K562 (cell line): ENCODE measurements around the gene CYYR1. TPM values are rescaled to one million over a fixed set of nuclear protein-coding genes. Genes with fewer than 3 reads are reported as not detected.

Source experiments
- ATAC-seq: fragments of 200-7000 bp; cut with Tn5 transposase; 3 replicates; pipeline ENCODE4 v1.9.1; 2020; ENCODE audit warnings: moderate library complexity
- BruUV-seq: library from RNA; stranded (reverse); fragments of 400-500 nt; replicated peaks from 2 replicates; lab custom pipeline; 2021; lab: Mats Ljungman, UMichigan
- CTCF ChIA-PET: fragments of 300-600 bp; formaldehyde crosslinking; extraction: SDS; loops from one replicate; lab custom pipeline; 2021; ENCODE audit warnings: low intra/inter-chr PET ratio; lab: Yijun Ruan, JAX
- POLR2A ChIA-PET: fragments of 300-600, 350-650 bp; sonication (Branson Sonifier 250); formaldehyde crosslinking; extraction: SDS; loops from one replicate; lab custom pipeline; 2021; ENCODE audit warnings: antibody characterized with exemption, inconsistent platforms; lab: Yijun Ruan, JAX
- DNase-seq, 4 experiments: peaks; one replicate each; pipeline versions ENCODE4 v3.0.0 to v3.0.0-alpha.2; 2011 to 2018; ENCODE audit warnings: low spot score in 3 of 4, mixed read lengths in 3 of 4; ENCODE audit errors: extremely low read depth in 1 of 4
- FAIRE-seq: peaks from 2 replicates; lab custom pipeline; 2011; peaks lifted over from hg19 to GRCh38; lab: Jason Lieb, UNC
- H2AFZ ChIP-seq: 2 replicates; pipeline ENCODE4 v1.6.0; 2011; ENCODE audit warnings: low read depth, low read length, control low read depth, inconsistent platforms
- H3K27ac ChIP-seq: fragments of 200-600 bp; 3 replicates; pipeline ENCODE4 v1.8.0; 2011; ENCODE audit warnings: low read depth, mild to moderate bottlenecking, control low read depth, inconsistent platforms, low read length, moderate library complexity, mixed read lengths; ENCODE audit errors: extremely low read depth
- H3K27me3 ChIP-seq, 2 experiments: fragments of 300-600 bp in 1 of 2; 2 replicates in 1 of 2; 3 replicates in 1 of 2; pipeline versions ENCODE4 v1.6.0 to v1.8.0; 2011; ENCODE audit warnings: inconsistent platforms in 2 of 2, low read length in 2 of 2, mild to moderate bottlenecking in 1 of 2, mixed read lengths in 1 of 2, moderate library complexity in 1 of 2; ENCODE audit not compliant: control insufficient read depth in 2 of 2, insufficient read depth in 2 of 2
- H3K36me3 ChIP-seq: fragments of 300-600 bp; 3 replicates; pipeline ENCODE4 v1.8.0; 2011; ENCODE audit warnings: mild to moderate bottlenecking, low read length, inconsistent platforms; ENCODE audit not compliant: control insufficient read depth, insufficient read depth
- H3K4me1 ChIP-seq, 2 experiments: fragments of 200-600 bp in 1 of 2; replicated peaks in 1 of 2; 2 replicates in 1 of 2; 3 replicates in 1 of 2; pipeline versions ENCODE4 v1.5.1 to v1.8.0; 2011; ENCODE audit warnings: inconsistent platforms in 2 of 2, low read length in 2 of 2, mild to moderate bottlenecking in 1 of 2, mixed read lengths in 1 of 2, moderate library complexity in 1 of 2; ENCODE audit not compliant: control insufficient read depth in 2 of 2, insufficient read depth in 2 of 2
- H3K4me2 ChIP-seq: 2 replicates; pipeline ENCODE4 v1.6.1; 2011; ENCODE audit warnings: low read length, control low read depth, inconsistent platforms, mixed read lengths; ENCODE audit not compliant: insufficient read depth
- H3K4me3 ChIP-seq: fragments of 200-600 bp; sonication (generic), shearing (Covaris generic); 2 replicates; pipeline ENCODE4 v1.5.1; 2016; ENCODE audit warnings: control low read depth, inconsistent platforms
- H3K79me2 ChIP-seq: fragments of 200-600 bp; 3 replicates; pipeline ENCODE4 v1.8.0; 2011; ENCODE audit warnings: low read length, inconsistent platforms; ENCODE audit not compliant: control insufficient read depth, insufficient read depth
- H3K9ac ChIP-seq, 2 experiments: 2 replicates each; pipeline versions ENCODE4 v1.6.0 to v1.6.1; 2011; ENCODE audit warnings: low read depth in 2 of 2, low read length in 2 of 2, control low read depth in 1 of 2, inconsistent platforms in 1 of 2, mild to moderate bottlenecking in 1 of 2, mixed read lengths in 1 of 2; ENCODE audit not compliant: insufficient read depth in 1 of 2
- H3K9me1 ChIP-seq: one replicate; pipeline ENCODE4 v1.6.0; 2011; ENCODE audit warnings: inconsistent platforms, mild to moderate bottlenecking, low read length, moderate library complexity; ENCODE audit not compliant: control insufficient read depth, insufficient read depth
- H3K9me3 ChIP-seq: replicated peaks from 2 replicates; pipeline ENCODE4 v1.5.1; 2011; ENCODE audit warnings: low read depth, low read length, inconsistent platforms; ENCODE audit not compliant: control insufficient read depth, insufficient read depth
- H4K20me1 ChIP-seq: replicated peaks from 2 replicates; pipeline ENCODE4 v1.6.1; 2011; ENCODE audit warnings: low read length, inconsistent platforms, mixed read lengths; ENCODE audit not compliant: control insufficient read depth, insufficient read depth
- AFF1 ChIP-seq, 2 experiments: fragments of 450-650 bp; IDR thresholded peaks; 2 replicates each; pipeline ENCODE4 v1.6.1; 2018; ENCODE audit warnings: mild to moderate bottlenecking in 2 of 2, low read depth in 1 of 2; ENCODE audit not compliant: partially characterized antibody in 2 of 2
- BRD4 ChIP-seq: fragments of 200-600 bp; sonication (generic); IDR thresholded peaks from 2 replicates; pipeline ENCODE4 v1.6.1; 2017; ENCODE audit warnings: inconsistent platforms
- CHD2 ChIP-seq: IDR thresholded peaks from 2 replicates; pipeline ENCODE4 v1.6.1; 2011; ENCODE audit warnings: low read depth, low read length
- REST ChIP-seq, 2 experiments: fragments of 450-650 bp; formaldehyde crosslinking in 1 of 2; IDR thresholded peaks; 2 replicates each; pipeline versions ENCODE4 v1.4.0 to v1.6.1; 2014 to 2020; ENCODE audit warnings: mild to moderate bottlenecking in 2 of 2, borderline replicate concordance in 1 of 2, low read depth in 1 of 2
- USF2 ChIP-seq: sonication (generic); formaldehyde crosslinking; IDR thresholded peaks from 2 replicates; pipeline ENCODE4 v1.5.0; 2020; ENCODE audit warnings: missing genetic modification reagents
- ZFP1 ChIP-seq: fragments of 450-650 bp; formaldehyde crosslinking; IDR thresholded peaks from 2 replicates; pipeline ENCODE4 v1.4.0; 2020; ENCODE audit warnings: mild to moderate bottlenecking, mixed read lengths
- ZNF639 ChIP-seq, 2 experiments: fragments of 200-800 bp in 1 of 2; sonication (Bioruptor generic) in 1 of 2; sonication (generic) in 1 of 2; formaldehyde crosslinking in 1 of 2; IDR thresholded peaks in 1 of 2; conservative IDR thresholded peaks in 1 of 2; 2 replicates each; pipeline versions ENCODE4 v1.5.0 to v1.6.1; 2016 to 2020; ENCODE audit warnings: missing compliant biosample characterization in 1 of 2, missing genetic modification characterization in 1 of 2, missing genetic modification reagents in 1 of 2
- WGBS: fragments of 100-300 bp; shearing (Covaris generic); methylation state at CpG from one replicate; pipeline ENCODE4 v1.1.6; 2016; ENCODE audit warnings: low coverage, mixed read lengths; ENCODE audit not compliant: insufficient coverage; ENCODE audit errors: missing lambda C conversion rate; 5-methylcytosine and 5-hydroxymethylcytosine counted together
- in situ Hi-C: fragments of 300-500 bp; cut with MboI; formaldehyde crosslinking; loops from 4 replicates; pipeline ENCODE4 v1.15.0; 2018; ENCODE audit warnings: inconsistent platforms, mixed read lengths
- intact Hi-C: fragments of 100-400 bp; cut with micrococcal nuclease; formaldehyde crosslinking; loops from 2 replicates; pipeline ENCODE4 v1.14.2; 2022
- polyA plus RNA-seq, 8 experiments: library from polyadenylated mRNA; depleted of rRNA in 4 of 8; stranded (reverse) in 5 of 8; unstranded in 3 of 8; fragments of >200 nt; fragmentation: Nextera tagmentation in 2 of 8; fragmentation: Illumina TruSeq in 1 of 8; extraction: Ambion mirVana in 2 of 8; extraction: Trizol in 1 of 8; gene quantifications; 2 replicates each; pipeline versions ENCODE4 v1.2.1 to v1.2.3, GENCODE V29; 2011 to 2014; ENCODE audit warnings: inconsistent platforms in 1 of 8, missing spikeins in 1 of 8
- total RNA-seq, 7 experiments: library from RNA; depleted of rRNA in 6 of 7; stranded (reverse); fragments of >200 nt in 6 of 7; fragmentation: Illumina TruSeq in 2 of 7; extraction: Trizol in 2 of 7; gene quantifications; 2 replicates each; pipeline versions ENCODE4 v1.2.1 to v1.2.3, GENCODE V29; 2011 to 2021; ENCODE audit warnings: low replicate concordance in 1 of 7

CYYR1 gene
- total and polyA plus RNA-seq, 9 of the 15 experiments (the other 6 are each of a cell fraction or from before 2014, with no cell fraction given), result not detected

GRCh38 chr21:26532208-26532607 lies 40.9 kb downstream of the CYYR1 start:
- 0 out of 2 replicates have a peak, but pooled peaks cover 3% of the 10 kb centered on the region for H3K9me3 ChIP-seq
- H3K4me2 ChIP-seq, result no peak overlapping the region
- no peak overlapping the region for H3K9ac ChIP-seq
- H4K20me1 ChIP-seq, result no peaks in the 10 kb centered on the region
- 0% methylated on average over 2 of the region's 2 CpGs for WGBS
- in situ Hi-C loops (no loop called here), intact Hi-C loops (no loop called here)
- no peak overlapping the region for H3K27ac ChIP-seq
- FAIRE-seq (no peak), ATAC-seq (no peak), DNase-seq (no peak)
- H3K9me1 ChIP-seq, result no peaks in the 10 kb centered on the region
- no peak overlapping the region for H2AFZ ChIP-seq
- H3K4me1 ChIP-seq, result no peaks in the 10 kb centered on the region
- H3K79me2 ChIP-seq, result no peaks in the 10 kb centered on the region
- no peaks in the 10 kb centered on the region for H3K27me3 ChIP-seq
- no TSS peak for BruUV-seq
- H3K4me3 ChIP-seq, result no peak overlapping the region
- H3K36me3 ChIP-seq, result no peaks in the 10 kb centered on the region
- CTCF ChIA-PET, result no interaction called here
- POLR2A ChIA-PET, result no interaction called here
- no peak for TF ChIP-seq CHD2
- TF ChIP-seq AFF1 (IDR thresholded peaks at IDR 0.05; ENCODE audit: low read depth in 1 of 2, partially characterized antibody in 2 of 2), result no peak
- TF ChIP-seq ZNF639 (CRISPR knock-in tag; conservative IDR thresholded peaks at IDR 0.05 in 1 of 2, IDR thresholded peaks at IDR 0.05 in 1 of 2), result no peak
- TF ChIP-seq BRD4, result no peak
- TF ChIP-seq USF2 (CRISPR knock-in tag), result no peak
- TF ChIP-seq REST (IDR thresholded peaks at IDR 0.05; ENCODE audit: borderline replicate concordance), result no peak
- TF ChIP-seq REST (CRISPR knock-in tag; IDR thresholded peaks at IDR 0.05; ENCODE audit: low read depth), result no peak
- no peak for TF ChIP-seq ZFP1
